Measurements from ENCODE around the gene SERPINH1.

Gene SERPINH1

GRCh38 chr11:75547617-75548058 is 14.4 kb upstream of the SERPINH1 start:
- peaks cover 9% of the 10 kb centered on the region; the same call in 1 of the 2 replicates for H3K27me3 ChIP-seq (ENCODE audit: insufficient read depth, low read length)
- no peaks in the 10 kb centered on the region for H3K9me2 ChIP-seq (ENCODE audit: low read depth, low read length)
- no peak overlapping the region for H3K27ac ChIP-seq (ENCODE audit: low read depth, low read length, poor library complexity, severe bottlenecking)
- H2AFZ ChIP-seq (ENCODE audit: low read length), result no peak overlapping the region
- H3K4me1 ChIP-seq (ENCODE audit: insufficient read depth, low read length, severe bottlenecking), result no peaks in the 10 kb centered on the region
- no peak overlapping the region for H3K4me2 ChIP-seq (ENCODE audit: low read length)
- no peaks in the 10 kb centered on the region for H3F3A ChIP-seq (ENCODE audit: insufficient read depth, low read length)
- H3K36me3 ChIP-seq (ENCODE audit: insufficient read depth, low read length), result no peaks in the 10 kb centered on the region
- TF ChIP-seq CTCF (IDR thresholded peaks at IDR 0.05; ENCODE audit: low read length) (peak; percentile 70), EZH2 (IDR thresholded peaks at IDR 0.05; ENCODE audit: borderline replicate concordance, low read length) (no peak)
- no peaks in the 10 kb centered on the region for H3K9me3 ChIP-seq (ENCODE audit: low read length)
- no peak overlapping the region for H3K9ac ChIP-seq (ENCODE audit: low read length)
- H4K20me1 ChIP-seq (ENCODE audit: insufficient read depth, low read length), result no peaks in the 10 kb centered on the region
- H3K4me3 ChIP-seq (ENCODE audit: low read depth, low read length, poor library complexity, severe bottlenecking), result no peak overlapping the region
- no peaks in the 10 kb centered on the region for H3K79me2 ChIP-seq (ENCODE audit: insufficient read depth, low read length)

DNA sequence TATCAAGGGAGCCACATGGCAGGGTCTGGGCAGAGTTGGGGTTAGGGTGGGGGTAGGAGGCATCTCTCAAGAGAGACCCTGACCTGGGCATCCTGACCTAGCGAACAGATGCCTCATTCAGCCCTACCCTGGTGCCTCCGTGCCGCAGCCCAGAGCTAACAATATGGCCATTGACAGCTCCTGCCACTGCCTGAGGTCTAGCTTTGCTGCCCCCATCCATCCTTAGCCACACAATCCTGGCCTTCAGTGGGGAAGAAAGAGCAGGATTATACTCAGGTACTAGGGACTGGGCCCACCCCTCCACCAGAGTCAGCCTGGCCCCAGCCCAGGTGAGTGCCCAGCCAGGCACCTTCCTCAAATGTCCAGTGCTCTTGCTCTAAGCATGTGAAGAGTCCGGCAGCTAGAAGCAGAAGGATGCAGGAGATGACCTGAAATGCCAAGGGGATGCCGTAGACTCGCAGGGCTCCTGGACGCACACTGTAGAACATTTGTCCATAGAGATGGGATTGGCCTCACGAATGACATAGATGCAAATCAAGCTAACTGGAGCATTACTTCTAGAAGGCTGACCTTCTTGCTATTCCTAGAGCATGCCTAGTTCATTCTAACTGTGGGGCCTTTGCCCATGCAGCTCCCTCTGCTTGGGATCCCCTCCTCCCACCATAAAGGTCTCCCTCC is 13.3 kb upstream of the SERPINH1 start:
- H3K27ac ChIP-seq (ENCODE audit: low read depth, low read length, poor library complexity, severe bottlenecking), result no peak overlapping the region
- H3K36me3 ChIP-seq (ENCODE audit: insufficient read depth, low read length), result no peaks in the 10 kb centered on the region
- no peak for TF ChIP-seq CTCF (IDR thresholded peaks at IDR 0.05; ENCODE audit: low read length)
- TF ChIP-seq EZH2 (IDR thresholded peaks at IDR 0.05; ENCODE audit: borderline replicate concordance, low read length), result no peak
- peaks cover 9% of the 10 kb centered on the region; the same call in 1 of the 2 replicates for H3K27me3 ChIP-seq (ENCODE audit: insufficient read depth, low read length)
- H3K79me2 ChIP-seq (ENCODE audit: insufficient read depth, low read length), result no peaks in the 10 kb centered on the region
- no peaks in the 10 kb centered on the region for H3F3A ChIP-seq (ENCODE audit: insufficient read depth, low read length)
- no peak overlapping the region for H3K4me3 ChIP-seq (ENCODE audit: low read depth, low read length, poor library complexity, severe bottlenecking)
- H3K4me2 ChIP-seq (ENCODE audit: low read length), result no peak overlapping the region
- no peaks in the 10 kb centered on the region for H3K9me3 ChIP-seq (ENCODE audit: low read length)
- H3K4me1 ChIP-seq (ENCODE audit: insufficient read depth, low read length, severe bottlenecking), result no peaks in the 10 kb centered on the region
- H2AFZ ChIP-seq (ENCODE audit: low read length), result no peak overlapping the region
- H4K20me1 ChIP-seq (ENCODE audit: insufficient read depth, low read length), result no peaks in the 10 kb centered on the region
- no peak overlapping the region for H3K9ac ChIP-seq (ENCODE audit: low read length)
- H3K9me2 ChIP-seq (ENCODE audit: low read depth, low read length), result no peaks in the 10 kb centered on the region

- H3K9me2 ChIP-seq (ENCODE audit: low read depth, low read length), result no peaks in the 10 kb centered on the region
- no peak overlapping the region for H3K4me3 ChIP-seq (ENCODE audit: low read depth, low read length, poor library complexity, severe bottlenecking)
- H3K27me3 ChIP-seq (ENCODE audit: insufficient read depth, low read length), result peaks cover 9% of the 10 kb centered on the region; the same call in 1 of the 2 replicates
- H3K4me1 ChIP-seq (ENCODE audit: insufficient read depth, low read length, severe bottlenecking), result no peaks in the 10 kb centered on the region
- no peaks in the 10 kb centered on the region for H3K36me3 ChIP-seq (ENCODE audit: insufficient read depth, low read length)
- no peaks in the 10 kb centered on the region for H3K9me3 ChIP-seq (ENCODE audit: low read length)
- no peaks in the 10 kb centered on the region for H3F3A ChIP-seq (ENCODE audit: insufficient read depth, low read length)
- H4K20me1 ChIP-seq (ENCODE audit: insufficient read depth, low read length), result no peaks in the 10 kb centered on the region
- no peak for TF ChIP-seq CTCF (IDR thresholded peaks at IDR 0.05; ENCODE audit: low read length)
- no peak for TF ChIP-seq EZH2 (IDR thresholded peaks at IDR 0.05; ENCODE audit: borderline replicate concordance, low read length)
- no peak overlapping the region for H3K27ac ChIP-seq (ENCODE audit: low read depth, low read length, poor library complexity, severe bottlenecking)
- H3K4me2 ChIP-seq (ENCODE audit: low read length), result no peak overlapping the region
- no peak overlapping the region for H3K9ac ChIP-seq (ENCODE audit: low read length)
- no peaks in the 10 kb centered on the region for H3K79me2 ChIP-seq (ENCODE audit: insufficient read depth, low read length)
- no peak overlapping the region for H2AFZ ChIP-seq (ENCODE audit: low read length)
These were observed 12.6 kb upstream of the SERPINH1 start for GRCh38 chr11:75549370-75549958.

Measured in OCI-LY1 (cell line).